BLaER1 (cell line): ENCODE measurements around the gene ABTB1.

Source experiments
- H3K27ac ChIP-seq: shearing (Covaris generic); formaldehyde crosslinking; 2 replicates; pipeline ENCODE4 v1.8.1; 2022
- H3K27me3 ChIP-seq: shearing (Covaris generic); formaldehyde crosslinking; 2 replicates; pipeline ENCODE4 v1.8.1; 2022
- H3K36me3 ChIP-seq: shearing (Covaris generic); formaldehyde crosslinking; 2 replicates; pipeline ENCODE4 v1.8.1; 2022
- H3K4me1 ChIP-seq: shearing (Covaris generic); formaldehyde crosslinking; 2 replicates; pipeline ENCODE4 v1.8.1; 2022
- H3K4me2 ChIP-seq: shearing (Covaris generic); formaldehyde crosslinking; 2 replicates; pipeline ENCODE4 v1.8.1; 2022
- H3K4me3 ChIP-seq: shearing (Covaris generic); formaldehyde crosslinking; 2 replicates; pipeline ENCODE4 v1.8.1; 2022
- H3K9ac ChIP-seq: shearing (Covaris generic); formaldehyde crosslinking; 2 replicates; pipeline ENCODE4 v1.8.1; 2022
- H3K9me3 ChIP-seq: shearing (Covaris generic); formaldehyde crosslinking; 2 replicates; pipeline ENCODE4 v1.8.1; 2022
- H4K20me1 ChIP-seq: shearing (Covaris generic); formaldehyde crosslinking; 2 replicates; pipeline ENCODE4 v1.8.1; 2022
- Cebpa-rat ChIP-seq: shearing (Covaris generic); IDR thresholded peaks from 2 replicates; pipeline ENCODE4 v1.8.1; 2022

ABTB1 gene

GRCh38 chr3:127684871-127685707 lies 12.3 kb downstream of the ABTB1 start:
- Histone ChIP-seq H3K9ac (no peak overlapping the region), H3K36me3 (peaks cover 3% of the 10 kb centered on the region; the same call in 1 of the 2 replicates), H4K20me1 (no peaks in the 10 kb centered on the region), H3K27ac (no peak overlapping the region), H3K4me2 (peak overlapping the region; percentile 13; the same call in 1 of the 2 replicates), H3K9me3 (no peaks in the 10 kb centered on the region; the same call in 1 of the 2 replicates), H3K4me3 (no peak overlapping the region), H3K27me3 (no peaks in the 10 kb centered on the region), H3K4me1 (peaks cover 68% of the 10 kb centered on the region)
- TF ChIP-seq Cebpa-rat, result no peak

DNA sequence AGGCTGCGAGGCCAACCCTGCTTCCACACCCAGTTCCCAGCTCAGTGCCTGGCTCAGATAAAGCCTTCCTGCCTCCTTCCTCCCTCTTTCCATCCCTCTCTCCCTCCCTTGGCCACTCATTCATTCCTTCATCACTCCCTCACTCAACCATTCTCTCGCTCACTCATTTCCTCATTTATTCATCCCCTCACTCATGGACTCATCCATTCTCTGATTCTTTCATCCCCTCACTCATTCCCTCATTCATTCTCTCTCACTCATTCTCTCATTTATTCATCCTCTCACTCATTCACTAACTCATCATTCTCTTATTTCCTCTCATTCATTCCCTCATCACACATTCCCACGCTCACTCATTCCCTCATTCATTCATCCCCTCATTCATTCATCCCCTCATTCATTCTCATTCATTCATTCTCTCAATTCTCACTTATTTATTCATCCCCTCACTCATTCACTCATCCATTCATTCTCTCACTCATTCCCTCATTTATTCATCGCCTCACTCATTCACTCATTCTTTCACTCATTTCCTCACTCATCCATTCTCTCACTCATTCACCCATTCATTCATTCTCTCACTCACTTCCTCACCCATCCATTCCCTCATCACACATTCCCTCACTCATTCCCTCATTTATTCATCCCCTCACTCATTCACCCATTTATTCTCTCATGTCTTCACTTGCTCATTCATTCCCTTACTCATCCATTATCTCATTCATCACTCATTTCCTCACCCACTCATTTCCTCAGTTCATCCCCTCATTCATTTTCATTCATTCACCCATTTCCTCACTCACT lies 13.2 kb downstream of the ABTB1 start:
- no peak overlapping the region for H3K9ac ChIP-seq
- H3K27me3 ChIP-seq, result no peaks in the 10 kb centered on the region
- H3K36me3 ChIP-seq, result no peaks in the 10 kb centered on the region
- TF ChIP-seq Cebpa-rat, result no peak
- no peaks in the 10 kb centered on the region for H4K20me1 ChIP-seq
- H3K4me3 ChIP-seq, result no peak overlapping the region
- no peak overlapping the region for H3K27ac ChIP-seq
- no peaks in the 10 kb centered on the region; the same call in 1 of the 2 replicates for H3K9me3 ChIP-seq
- no peak overlapping the region for H3K4me2 ChIP-seq
- H3K4me1 ChIP-seq, result peaks cover 69% of the 10 kb centered on the region

DNA sequence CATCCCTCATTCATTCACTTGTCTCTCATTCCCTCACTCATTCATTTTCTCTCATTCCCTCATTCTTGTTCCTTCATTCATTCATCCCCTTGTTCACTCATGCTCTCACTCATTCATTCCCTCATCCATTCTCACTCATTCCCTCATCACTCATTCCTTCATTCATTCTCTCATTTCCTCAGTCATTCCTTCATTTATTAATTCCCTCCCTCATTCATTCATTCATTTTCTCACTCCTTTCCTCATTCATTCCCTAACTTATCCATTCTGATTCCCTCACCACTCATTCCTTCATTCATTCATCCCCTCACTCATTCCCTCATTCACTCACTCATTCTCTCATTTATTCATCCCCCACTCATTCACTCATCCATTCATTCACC lies 13.8 kb downstream of the ABTB1 start:
- H4K20me1 ChIP-seq, result no peaks in the 10 kb centered on the region
- peaks cover 69% of the 10 kb centered on the region for H3K4me1 ChIP-seq
- no peaks in the 10 kb centered on the region; the same call in 1 of the 2 replicates for H3K9me3 ChIP-seq
- no peaks in the 10 kb centered on the region for H3K36me3 ChIP-seq
- no peak overlapping the region for H3K4me2 ChIP-seq
- no peak overlapping the region for H3K4me3 ChIP-seq
- H3K27ac ChIP-seq, result no peak overlapping the region
- TF ChIP-seq Cebpa-rat, result no peak
- no peaks in the 10 kb centered on the region for H3K27me3 ChIP-seq
- H3K9ac ChIP-seq, result no peak overlapping the region

- no peak overlapping the region for H3K4me2 ChIP-seq
- no peaks in the 10 kb centered on the region for H3K36me3 ChIP-seq
- no peak overlapping the region for H3K27ac ChIP-seq
- peaks cover 69% of the 10 kb centered on the region for H3K4me1 ChIP-seq
- TF ChIP-seq Cebpa-rat, result no peak
- no peak overlapping the region for H3K4me3 ChIP-seq
- no peaks in the 10 kb centered on the region for H4K20me1 ChIP-seq
- no peaks in the 10 kb centered on the region; the same call in 1 of the 2 replicates for H3K9me3 ChIP-seq
- no peak overlapping the region for H3K9ac ChIP-seq
- no peaks in the 10 kb centered on the region for H3K27me3 ChIP-seq
These were observed 14.5 kb downstream of the ABTB1 start for GRCh38 chr3:127687228-127687737.

GRCh38 chr3:127688022-127688415 lies 15.3 kb downstream of the ABTB1 start:
- Histone ChIP-seq H3K27ac (no peak overlapping the region), H3K9ac (no peak overlapping the region), H3K4me3 (no peak overlapping the region), H3K4me1 (peaks cover 69% of the 10 kb centered on the region), H3K36me3 (no peaks in the 10 kb centered on the region), H4K20me1 (no peaks in the 10 kb centered on the region), H3K27me3 (no peaks in the 10 kb centered on the region), H3K4me2 (no peak overlapping the region), H3K9me3 (no peaks in the 10 kb centered on the region)
- no peak for TF ChIP-seq Cebpa-rat

DNA sequence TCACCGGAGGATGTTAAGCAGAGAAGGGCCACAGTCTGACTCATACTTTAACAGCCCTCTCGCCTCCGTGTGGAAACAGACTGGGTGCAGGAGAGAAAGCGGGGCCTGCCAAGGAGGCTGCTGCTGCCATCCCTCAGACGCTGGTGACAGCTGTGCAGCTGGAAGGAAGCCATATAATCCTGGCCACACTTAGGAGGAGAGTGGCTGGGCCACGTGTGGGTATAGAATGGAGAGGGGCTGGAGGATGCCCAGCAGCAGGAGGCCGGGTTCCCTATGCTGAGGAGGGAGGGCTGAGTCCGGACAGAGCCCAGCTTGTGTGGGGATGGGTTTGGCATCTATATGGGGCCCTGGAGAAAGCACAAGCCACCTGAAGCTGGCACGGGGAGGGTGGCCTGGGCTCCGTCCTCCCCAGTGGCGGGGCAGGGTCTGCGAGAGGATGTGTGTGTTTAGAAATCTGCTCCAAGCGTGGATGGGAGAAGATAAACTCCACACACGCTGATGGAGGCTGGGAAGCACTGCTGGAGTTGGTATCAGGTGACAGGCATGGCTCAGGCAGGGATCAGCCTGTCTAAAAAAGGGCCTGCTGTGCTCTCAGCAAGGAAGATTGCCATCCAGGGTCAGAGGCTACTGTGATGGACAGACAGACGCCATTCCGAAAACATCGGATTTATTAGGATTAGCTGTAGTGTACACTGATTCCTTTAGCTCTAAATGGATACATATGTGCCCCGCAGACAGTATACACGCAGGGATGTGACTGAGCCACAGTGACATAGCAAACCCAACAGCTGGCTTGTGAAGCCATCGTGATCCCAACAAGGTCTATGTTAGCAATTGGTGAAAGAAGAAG lies 15.9 kb downstream of the ABTB1 start:
- no peak for TF ChIP-seq Cebpa-rat
- Histone ChIP-seq H3K9ac (no peak overlapping the region), H3K4me2 (no peak overlapping the region; the same call in 1 of the 2 replicates)

DNA sequence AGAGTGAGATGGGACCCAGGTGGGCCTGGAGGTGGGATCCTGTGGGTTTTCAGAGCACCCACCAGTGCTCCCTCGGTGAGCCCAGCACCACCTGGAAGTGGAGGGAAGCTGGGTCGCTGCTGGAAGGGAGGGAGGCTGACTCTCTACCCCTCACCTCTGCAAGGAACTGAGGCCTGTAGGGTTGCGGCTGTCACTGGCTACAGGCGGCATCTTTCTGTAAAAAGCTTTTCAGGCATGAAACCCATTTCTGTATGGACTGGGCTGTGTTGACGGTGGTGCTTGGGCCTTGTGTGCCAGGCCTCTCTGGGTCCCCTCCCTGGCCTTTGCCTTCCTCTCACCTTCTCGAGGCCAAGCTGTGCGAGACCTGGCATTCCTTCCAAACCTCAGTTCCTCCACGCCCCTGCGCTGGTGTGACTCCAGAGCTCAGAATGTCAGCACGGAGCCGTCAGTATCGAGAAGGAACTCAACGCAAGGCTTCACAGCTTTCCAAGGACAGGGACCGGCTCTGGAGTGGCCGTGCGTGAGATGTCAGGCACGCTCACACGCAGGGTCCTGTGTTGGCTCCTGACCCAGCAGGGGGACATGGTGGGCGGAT lies 16.6 kb downstream of the ABTB1 start:
- Histone ChIP-seq H3K4me2 (no peak overlapping the region; the same call in 1 of the 2 replicates), H3K9ac (no peak overlapping the region), H3K27ac (no peak overlapping the region), H3K9me3 (no peaks in the 10 kb centered on the region), H3K27me3 (no peaks in the 10 kb centered on the region), H3K4me1 (peaks cover 65% of the 10 kb centered on the region), H3K36me3 (no peaks in the 10 kb centered on the region), H3K4me3 (no peak overlapping the region), H4K20me1 (no peaks in the 10 kb centered on the region)
- no peak for TF ChIP-seq Cebpa-rat

More for the DNA sequence above, 15.9 kb downstream of the ABTB1 start:
- no peaks in the 10 kb centered on the region for H3K27me3 ChIP-seq
- H3K9me3 ChIP-seq, result no peaks in the 10 kb centered on the region
- no peaks in the 10 kb centered on the region for H3K36me3 ChIP-seq
- H4K20me1 ChIP-seq, result no peaks in the 10 kb centered on the region
- peaks cover 69% of the 10 kb centered on the region for H3K4me1 ChIP-seq
- H3K4me3 ChIP-seq, result no peak overlapping the region
- no peak overlapping the region for H3K27ac ChIP-seq

DNA sequence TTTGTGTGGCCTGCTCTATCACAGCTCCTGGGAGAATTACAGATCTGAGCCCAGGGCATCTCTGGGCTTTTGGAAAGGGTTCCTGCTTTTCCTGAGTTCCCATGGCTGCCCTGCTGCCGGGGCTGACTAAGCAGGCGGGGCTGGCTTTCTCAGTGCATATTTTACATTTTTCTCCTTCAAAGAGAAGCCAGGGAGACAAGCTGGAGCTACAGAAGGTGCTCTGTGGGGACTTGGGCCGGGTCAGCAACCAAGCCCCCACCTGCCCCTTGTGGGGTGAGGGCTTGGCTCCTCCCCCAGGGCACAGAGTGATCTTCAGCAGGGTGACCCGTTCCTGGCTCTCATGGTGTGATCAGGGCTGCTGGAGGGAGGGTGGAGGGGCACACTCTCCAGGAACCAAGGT lies 17.4 kb downstream of the ABTB1 start:
- peaks cover 62% of the 10 kb centered on the region for H3K4me1 ChIP-seq
- no peak for TF ChIP-seq Cebpa-rat
- H4K20me1 ChIP-seq, result no peaks in the 10 kb centered on the region
- H3K4me3 ChIP-seq, result no peak overlapping the region
- peak overlapping the region; percentile 94 for H3K4me2 ChIP-seq
- H3K27ac ChIP-seq, result peak overlapping the region; percentile 78
- peak overlapping the region; percentile 61; the same call in 1 of the 2 replicates for H3K9ac ChIP-seq
- no peaks in the 10 kb centered on the region for H3K27me3 ChIP-seq
- no peaks in the 10 kb centered on the region for H3K9me3 ChIP-seq
- H3K36me3 ChIP-seq, result no peaks in the 10 kb centered on the region
